C4-2B (cell line): ENCODE results near the gene TAAR5.
"Not testable (repeated sequence)": the region's sequence is repeated elsewhere in the genome, so short reads cannot be mapped to it uniquely, and the experiment has no call there.

Experiments used
- H3K27ac ChIP-seq: fragments of 450-650 bp; 2 replicates; pipeline ENCODE4 v1.5.1; 2017
- ZFX ChIP-seq: fragments of 450-650 bp; IDR thresholded peaks from 2 replicates; pipeline ENCODE4 v1.6.1; 2017
- TF ChIP-seq, protein P1 (sequence below): fragments of 450-650 bp; conservative IDR thresholded peaks from 2 replicates; pipeline ENCODE4 v1.5.1; 2017; ENCODE audit warnings: mild to moderate bottlenecking

TAAR5 gene, protein sequence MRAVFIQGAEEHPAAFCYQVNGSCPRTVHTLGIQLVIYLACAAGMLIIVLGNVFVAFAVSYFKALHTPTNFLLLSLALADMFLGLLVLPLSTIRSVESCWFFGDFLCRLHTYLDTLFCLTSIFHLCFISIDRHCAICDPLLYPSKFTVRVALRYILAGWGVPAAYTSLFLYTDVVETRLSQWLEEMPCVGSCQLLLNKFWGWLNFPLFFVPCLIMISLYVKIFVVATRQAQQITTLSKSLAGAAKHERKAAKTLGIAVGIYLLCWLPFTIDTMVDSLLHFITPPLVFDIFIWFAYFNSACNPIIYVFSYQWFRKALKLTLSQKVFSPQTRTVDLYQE

DNA sequence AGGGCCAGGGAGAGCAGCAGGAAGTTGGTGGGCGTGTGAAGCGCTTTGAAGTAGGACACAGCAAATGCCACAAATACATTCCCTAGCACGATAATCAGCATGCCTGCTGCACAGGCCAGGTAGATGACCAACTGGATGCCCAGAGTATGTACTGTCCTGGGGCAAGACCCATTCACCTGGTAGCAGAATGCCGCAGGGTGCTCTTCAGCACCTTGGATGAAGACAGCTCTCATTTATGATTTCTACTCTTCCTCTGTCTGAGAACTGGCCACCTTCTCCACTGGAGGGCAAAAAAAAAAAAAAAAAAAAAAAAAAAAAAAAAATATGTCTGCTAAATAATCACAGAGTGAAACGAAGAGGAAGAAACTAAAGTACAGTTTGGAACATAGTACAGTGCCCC, at the start of gene TAAR5:
Gene TAAR5, minus strand, starts transcription at position 288 of the 400 bp plus-strand sequence. Its CDS starts 55 bp downstream, at position 233.
- no peak for TF ChIP-seq ZFX
- TF ChIP-seq, protein P1, sequence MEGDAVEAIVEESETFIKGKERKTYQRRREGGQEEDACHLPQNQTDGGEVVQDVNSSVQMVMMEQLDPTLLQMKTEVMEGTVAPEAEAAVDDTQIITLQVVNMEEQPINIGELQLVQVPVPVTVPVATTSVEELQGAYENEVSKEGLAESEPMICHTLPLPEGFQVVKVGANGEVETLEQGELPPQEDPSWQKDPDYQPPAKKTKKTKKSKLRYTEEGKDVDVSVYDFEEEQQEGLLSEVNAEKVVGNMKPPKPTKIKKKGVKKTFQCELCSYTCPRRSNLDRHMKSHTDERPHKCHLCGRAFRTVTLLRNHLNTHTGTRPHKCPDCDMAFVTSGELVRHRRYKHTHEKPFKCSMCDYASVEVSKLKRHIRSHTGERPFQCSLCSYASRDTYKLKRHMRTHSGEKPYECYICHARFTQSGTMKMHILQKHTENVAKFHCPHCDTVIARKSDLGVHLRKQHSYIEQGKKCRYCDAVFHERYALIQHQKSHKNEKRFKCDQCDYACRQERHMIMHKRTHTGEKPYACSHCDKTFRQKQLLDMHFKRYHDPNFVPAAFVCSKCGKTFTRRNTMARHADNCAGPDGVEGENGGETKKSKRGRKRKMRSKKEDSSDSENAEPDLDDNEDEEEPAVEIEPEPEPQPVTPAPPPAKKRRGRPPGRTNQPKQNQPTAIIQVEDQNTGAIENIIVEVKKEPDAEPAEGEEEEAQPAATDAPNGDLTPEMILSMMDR, result no peak
- H3K27ac ChIP-seq, result no peak within 1 kb of the TSS

DNA sequence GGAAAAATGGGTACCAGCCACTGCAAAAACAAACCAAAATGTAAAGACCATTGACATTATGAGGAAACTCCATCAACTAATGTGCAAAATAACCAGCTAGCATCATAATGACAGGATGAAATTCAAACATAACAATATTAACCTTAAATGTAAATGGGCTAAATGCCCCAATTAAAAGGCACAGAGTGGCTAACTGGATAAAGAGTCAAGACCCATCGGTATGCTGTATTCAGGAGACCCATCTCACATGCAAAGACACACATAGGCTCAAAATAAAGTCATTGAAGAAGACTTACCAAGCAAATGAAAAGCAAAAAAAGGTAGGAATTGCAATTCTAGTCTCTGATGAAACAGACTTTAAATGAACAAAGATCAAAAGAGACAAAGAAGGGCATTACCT, 47.6 kb upstream of the TAAR5 start:
- not testable (repeated sequence) for H3K27ac ChIP-seq

DNA sequence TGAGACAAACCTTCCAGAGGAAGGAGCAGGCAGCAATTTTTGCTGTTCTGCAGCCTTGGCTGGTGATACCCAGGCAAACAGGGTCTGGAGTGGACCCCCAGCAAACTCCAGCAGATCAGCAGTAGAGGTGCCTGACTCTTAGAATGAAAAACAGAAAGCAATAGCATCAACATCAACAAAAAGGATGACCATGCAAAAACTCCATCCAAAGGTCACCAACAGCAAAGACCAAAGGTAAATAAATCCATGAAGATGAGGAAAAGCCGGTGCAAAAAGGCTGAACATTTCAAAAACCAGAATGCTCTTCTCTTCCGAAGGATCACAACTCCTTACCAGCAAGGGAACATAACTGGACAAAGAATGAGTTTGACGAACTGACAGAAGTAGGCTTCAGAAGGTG, 46.4 kb upstream of the TAAR5 start:
- not testable (repeated sequence) for H3K27ac ChIP-seq

DNA sequence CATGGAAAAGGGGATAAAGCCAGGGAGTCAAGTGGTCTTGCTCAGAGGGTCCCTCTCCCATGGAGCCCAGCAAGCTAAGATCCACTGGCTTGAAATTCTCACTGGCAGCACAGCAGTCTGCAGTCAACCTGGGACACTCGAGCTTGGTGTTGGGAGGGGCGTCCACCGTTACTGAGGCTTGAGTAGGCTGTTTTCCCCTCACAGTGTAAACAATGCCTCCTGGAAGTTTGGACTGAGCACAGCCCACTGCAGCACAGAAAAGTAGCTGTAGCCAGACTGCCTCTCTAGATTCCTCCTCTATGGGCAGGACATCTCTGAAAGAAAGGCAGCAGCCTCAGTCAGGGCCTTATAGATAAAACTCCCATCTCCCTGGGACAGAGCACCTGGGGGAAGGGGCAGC, 45.7 kb upstream of the TAAR5 start:
- H3K27ac ChIP-seq, result not testable (repeated sequence)

DNA sequence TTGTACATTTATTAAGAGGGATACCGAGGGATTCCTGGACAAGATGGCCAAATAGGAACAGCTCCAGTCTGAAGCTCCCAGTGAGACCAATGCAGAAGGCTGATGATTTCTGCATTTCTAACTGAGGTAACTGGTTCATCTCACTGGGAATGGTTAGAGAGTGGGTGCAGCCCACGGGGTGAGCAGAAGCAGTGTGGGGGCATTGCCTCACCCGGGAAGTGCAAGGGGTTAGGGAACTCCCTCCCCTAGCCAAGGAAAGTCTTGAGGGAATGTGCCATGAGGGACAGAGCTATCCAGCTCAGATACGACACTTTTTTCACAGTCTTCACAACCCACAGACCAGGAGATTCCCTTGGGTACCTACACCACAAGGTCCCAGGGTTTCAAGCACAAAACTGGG, 45.3 kb upstream of the TAAR5 start:
- TF ChIP-seq, protein P1, result no peak
- no peak for TF ChIP-seq ZFX
- no peak overlapping the region for H3K27ac ChIP-seq

DNA sequence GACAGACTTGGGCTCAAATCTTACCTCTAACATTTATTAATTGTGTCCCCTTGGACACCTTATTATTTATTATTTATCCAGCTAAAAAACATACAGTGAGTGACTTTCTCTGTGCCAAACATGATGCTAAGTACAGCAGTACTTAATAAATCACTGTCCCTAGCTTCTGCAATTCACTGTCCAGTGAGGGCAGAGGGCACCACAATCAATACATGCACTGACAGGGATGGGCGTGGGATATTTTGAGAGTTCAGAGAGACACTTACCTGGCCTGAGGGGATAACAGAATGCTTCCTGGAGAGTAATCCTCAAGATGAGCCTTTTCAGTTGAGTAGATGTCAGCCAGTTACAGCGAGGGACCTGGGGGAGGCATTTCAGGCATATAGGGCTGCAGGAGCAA, 43.8 kb upstream of the TAAR5 start:
- TF ChIP-seq, protein P1, result no peak
- no peak for TF ChIP-seq ZFX
- H3K27ac ChIP-seq, result no peak overlapping the region

DNA sequence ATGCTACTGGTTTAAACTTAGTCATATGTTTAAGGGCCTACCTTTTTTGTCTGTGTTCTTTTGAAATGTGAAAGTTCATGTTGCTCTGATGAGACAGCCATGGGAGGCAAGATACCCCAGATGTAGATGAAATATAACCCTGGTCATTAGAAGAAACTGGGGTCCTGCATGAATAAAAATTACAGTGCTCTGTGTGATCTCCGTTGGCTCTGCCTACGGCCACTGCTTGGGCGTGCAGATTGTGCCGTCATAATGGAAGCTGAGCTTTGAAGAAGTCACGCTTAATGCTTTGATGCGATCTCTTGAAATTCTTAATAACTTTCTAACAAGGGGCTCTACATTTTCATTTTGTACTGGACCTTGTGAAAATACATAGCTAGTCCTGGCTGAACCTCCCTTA, 34.6 kb upstream of the TAAR5 start, which contains the start of gene TAAR2:
Gene TAAR2, minus strand, starts transcription at position 101 of the 400 bp plus-strand sequence. Its CDS starts 0 bp downstream, at position 101.
- TF ChIP-seq ZFX, result no peak
- TF ChIP-seq, protein P1, result no peak
- no peak within 1 kb of the TSS for H3K27ac ChIP-seq

DNA sequence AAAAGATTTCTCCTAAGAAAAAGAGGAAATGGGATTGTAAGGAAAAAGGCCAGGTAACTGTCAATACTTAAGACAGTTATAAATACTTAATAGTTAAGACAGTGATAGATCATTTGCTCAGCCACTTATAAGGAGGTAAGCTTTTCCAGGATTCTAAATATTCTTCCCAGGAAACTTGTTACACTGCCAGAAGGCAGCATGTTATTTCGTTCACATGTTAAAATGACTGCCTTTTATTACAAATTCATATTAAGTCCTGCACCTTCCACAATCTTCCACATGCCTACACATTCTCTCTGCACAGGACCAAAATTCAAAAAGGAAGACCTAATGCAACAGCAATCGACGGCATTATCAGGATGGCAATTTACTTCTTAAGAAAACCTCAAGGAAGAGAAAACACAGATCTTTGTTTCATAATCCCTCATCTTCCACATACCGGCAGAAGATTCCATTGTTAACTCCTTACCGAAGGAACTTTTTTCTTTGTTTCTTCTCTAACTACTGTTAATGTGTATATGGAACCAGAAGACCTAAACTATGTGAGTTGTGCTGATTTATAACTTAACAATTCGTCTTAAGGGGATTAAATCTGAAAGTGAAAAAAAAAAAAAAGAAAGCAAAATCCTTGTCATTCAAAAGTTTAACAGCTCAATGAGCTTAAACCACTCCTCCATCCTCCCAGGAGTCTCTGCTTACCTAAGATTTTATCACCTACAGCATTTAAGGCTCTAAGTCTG, 33.7 kb upstream of the TAAR5 start:
- TF ChIP-seq, protein P1, result no peak
- no peak for TF ChIP-seq ZFX
- H3K27ac ChIP-seq, result no peak overlapping the region

DNA sequence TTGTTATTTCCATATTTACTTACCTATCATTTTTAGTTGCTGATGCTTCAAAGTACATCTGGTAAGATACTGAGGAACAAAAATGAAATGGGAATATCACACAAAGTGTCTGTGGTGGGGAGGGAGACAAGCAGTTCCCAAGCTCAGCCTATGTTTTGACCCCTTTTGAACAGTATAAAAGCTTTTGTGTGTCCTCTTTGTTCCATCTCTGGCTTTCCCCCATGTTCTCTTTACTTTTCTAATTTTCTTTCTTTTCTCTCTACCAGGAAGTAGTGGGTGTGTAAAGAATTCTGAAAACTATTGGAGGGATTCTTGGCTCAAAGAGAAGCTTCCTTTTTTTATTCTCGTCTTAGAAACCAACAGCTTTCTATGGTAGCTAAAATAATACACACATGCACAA, 27.1 kb upstream of the TAAR5 start:
- H3K27ac ChIP-seq, result no peak overlapping the region
- TF ChIP-seq, protein P1, result no peak
- no peak for TF ChIP-seq ZFX
